IMR-90 (cell line): ENCODE results near the gene PARVB.

Source experiments
- CEBPB ChIP-seq: IDR thresholded peaks from 2 replicates; pipeline ENCODE4 v1.6.1; 2012; ENCODE audit warnings: low read depth, low read length, improper control_type of control experiment
- CTCF ChIP-seq: conservative IDR thresholded peaks from 2 replicates; pipeline ENCODE4 v1.5.1; 2012; ENCODE audit warnings: mild to moderate bottlenecking, low read depth, low read length, improper control_type of control experiment
- MAFK ChIP-seq: IDR thresholded peaks from 2 replicates; pipeline ENCODE4 v1.6.1; 2012; ENCODE audit warnings: low read depth, low read length, improper control_type of control experiment
- MXI1 ChIP-seq: IDR thresholded peaks from 2 replicates; pipeline ENCODE4 v1.6.1; 2012; ENCODE audit warnings: low read depth, mild to moderate bottlenecking, low read length, moderate library complexity, borderline replicate concordance
- POLR2A ChIP-seq: IDR thresholded peaks from 2 replicates; pipeline ENCODE4 v1.6.1; 2012; ENCODE audit warnings: mild to moderate bottlenecking, low read depth, low read length
- RAD21 ChIP-seq: IDR thresholded peaks from 2 replicates; pipeline ENCODE4 v1.6.1; 2012; ENCODE audit warnings: low read length, improper control_type of control experiment
- RFX5 ChIP-seq: IDR thresholded peaks from 2 replicates; pipeline ENCODE4 v1.8.0; 2012; ENCODE audit warnings: low read depth, mild to moderate bottlenecking, low read length, moderate library complexity
- SMC3 ChIP-seq: fragments of 150-350 bp; IDR thresholded peaks from 2 replicates; pipeline ENCODE4 v1.6.1; 2016; ENCODE audit warnings: low read depth, mild to moderate bottlenecking, antibody characterized with exemption, low read length, moderate library complexity

DNA sequence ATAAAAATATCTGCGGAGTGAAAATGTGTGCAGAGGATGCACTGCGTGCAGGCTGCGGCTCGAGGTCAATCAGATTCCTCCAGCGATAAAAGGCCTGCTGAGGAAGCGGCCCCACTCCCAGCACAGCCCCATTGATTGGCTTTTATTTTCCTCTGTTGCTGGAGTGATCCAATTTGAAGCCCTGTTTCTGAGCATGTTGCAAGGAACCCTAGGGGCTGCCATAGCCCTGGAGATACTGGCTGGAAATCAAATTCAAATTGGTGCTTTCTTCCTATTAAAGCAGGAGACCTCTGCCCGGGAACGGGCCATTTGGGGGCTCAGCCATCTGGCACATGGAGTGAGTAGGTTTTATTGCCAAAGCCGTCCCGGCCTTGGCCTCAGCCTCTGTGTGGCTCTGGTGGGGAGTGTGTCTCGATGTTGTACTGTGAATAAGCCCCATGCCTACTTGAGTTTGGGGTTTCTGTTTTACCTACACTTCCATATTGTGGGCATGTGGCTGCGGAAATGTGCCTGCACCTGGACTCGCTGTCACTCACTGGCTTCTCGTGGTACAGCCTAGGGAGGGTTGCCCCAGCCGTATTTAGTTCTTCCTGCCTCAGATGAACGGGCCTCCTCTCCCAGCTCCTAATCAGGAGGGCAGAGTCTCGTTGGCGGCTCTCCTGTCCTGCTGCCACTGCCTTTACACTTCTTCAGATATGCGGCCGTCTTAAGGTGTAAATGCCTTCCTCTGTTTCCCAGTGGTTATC is 25.6 kb downstream of the PARVB start:
- no peak for TF ChIP-seq SMC3
- no peak for TF ChIP-seq CTCF
- no peak for TF ChIP-seq MAFK
- TF ChIP-seq MXI1, result no peak
- no peak for TF ChIP-seq POLR2A
- TF ChIP-seq CEBPB, result no peak
- no peak for TF ChIP-seq RAD21
- no peak for TF ChIP-seq RFX5
